ENCODE results near the gene ALK.

DNA sequence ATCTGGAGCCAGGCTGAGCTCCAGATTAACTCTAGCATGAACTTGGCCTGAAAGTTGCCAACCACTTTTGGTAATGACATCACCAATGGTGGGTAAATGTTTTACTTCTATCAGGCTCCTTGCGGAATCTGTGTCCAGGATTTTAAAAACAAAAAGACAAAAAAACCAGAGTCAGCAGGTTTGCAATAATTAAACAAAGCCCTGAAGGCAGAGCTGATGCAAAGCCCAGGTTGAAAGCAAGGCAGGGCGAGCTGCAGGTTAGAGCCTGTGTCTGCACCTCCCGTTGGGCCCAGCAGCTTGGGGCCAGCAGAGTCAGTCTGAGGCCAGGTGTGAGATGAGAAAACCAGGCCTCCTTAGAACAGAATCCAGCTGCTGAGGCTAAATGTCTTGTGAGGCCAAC is 29.1 kb upstream of the ALK start:
- no peak for TF ChIP-seq POLR2A (IDR thresholded peaks at IDR 0.05; ENCODE audit: low read length)
- no peak for TF ChIP-seq GATA1 (IDR thresholded peaks at IDR 0.05; ENCODE audit: low read depth, low read length)
